Measurements from ENCODE around the gene C16orf46.
"Not testable (repeated sequence)": the region's sequence is repeated elsewhere in the genome, so short reads cannot be mapped to it uniquely, and the experiment has no call there.

Gene C16orf46

GRCh38 chr16:81117436-81117835 lies 40.4 kb upstream of the C16orf46 start:
- Histone ChIP-seq H3K4me3 (ENCODE audit: low read length, poor library complexity, severe bottlenecking) (no peak overlapping the region), H3K36me3 (ENCODE audit: insufficient read depth, low read length) (no peaks in the 10 kb centered on the region), H4K20me1 (ENCODE audit: insufficient read depth, low read length, poor library complexity, severe bottlenecking) (no peaks in the 10 kb centered on the region), H2AFZ (ENCODE audit: low read length) (no peak overlapping the region), H3K4me1 (ENCODE audit: insufficient read depth, low read length, poor library complexity, severe bottlenecking) (no peaks in the 10 kb centered on the region), H3K4me2 (ENCODE audit: low read depth, low read length, poor library complexity, severe bottlenecking) (no peak overlapping the region), H3K9me2 (replicated peaks; ENCODE audit: low read depth, low read length) (no peaks in the 10 kb centered on the region), H3K27me3 (ENCODE audit: insufficient read depth, low read length, poor library complexity, severe bottlenecking) (no peaks in the 10 kb centered on the region), H3K79me2 (ENCODE audit: insufficient read depth, low read length) (no peaks in the 10 kb centered on the region), H3K9me3 (ENCODE audit: insufficient read depth, low read depth, low read length) (no peaks in the 10 kb centered on the region), H3F3A (ENCODE audit: low read depth) (no peaks in the 10 kb centered on the region), H3K9ac (ENCODE audit: low read depth, low read length, poor library complexity, severe bottlenecking) (no peak overlapping the region)
- TF ChIP-seq CTCF (conservative IDR thresholded peaks at IDR 0.05; ENCODE audit: low read length): no peak
- no peak for TF ChIP-seq EZH2phosphoT487 (IDR thresholded peaks at IDR 0.05; ENCODE audit: borderline replicate concordance)

DNA sequence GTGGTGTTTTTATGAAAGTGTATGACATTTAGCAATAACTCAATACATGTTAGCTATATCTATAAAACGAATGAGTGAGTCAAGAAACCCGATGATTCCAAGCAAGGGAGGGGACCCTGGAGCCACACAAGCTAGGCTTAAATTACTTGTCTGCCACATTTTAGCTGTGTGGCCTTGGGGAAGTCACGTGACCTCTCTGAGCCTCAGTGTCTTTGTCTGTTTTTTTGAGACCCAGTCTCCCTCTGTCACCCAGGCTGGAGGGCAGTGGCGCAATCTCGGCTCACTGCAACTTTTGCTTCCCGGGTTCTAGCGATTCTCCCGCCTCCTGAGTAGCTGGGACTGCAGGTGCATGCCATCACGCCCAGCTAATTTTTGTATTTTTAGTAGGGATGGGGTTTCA lies 39.2 kb upstream of the C16orf46 start:
- no peaks in the 10 kb centered on the region for H3K27me3 ChIP-seq (ENCODE audit: insufficient read depth, low read length, poor library complexity, severe bottlenecking)
- no peak overlapping the region for H3K9ac ChIP-seq (ENCODE audit: low read depth, low read length, poor library complexity, severe bottlenecking)
- no peak overlapping the region for H2AFZ ChIP-seq (ENCODE audit: low read length)
- H3K9me3 ChIP-seq (ENCODE audit: insufficient read depth, low read depth, low read length): no peaks in the 10 kb centered on the region
- H3K9me2 ChIP-seq (replicated peaks; ENCODE audit: low read depth, low read length): no peaks in the 10 kb centered on the region
- no peaks in the 10 kb centered on the region for H4K20me1 ChIP-seq (ENCODE audit: insufficient read depth, low read length, poor library complexity, severe bottlenecking)
- no peaks in the 10 kb centered on the region for H3K36me3 ChIP-seq (ENCODE audit: insufficient read depth, low read length)
- no peak overlapping the region for H3K4me2 ChIP-seq (ENCODE audit: low read depth, low read length, poor library complexity, severe bottlenecking)
- TF ChIP-seq CTCF (conservative IDR thresholded peaks at IDR 0.05; ENCODE audit: low read length) (no peak), EZH2phosphoT487 (IDR thresholded peaks at IDR 0.05; ENCODE audit: borderline replicate concordance) (no peak)
- H3K79me2 ChIP-seq (ENCODE audit: insufficient read depth, low read length): no peaks in the 10 kb centered on the region
- no peak overlapping the region for H3K4me3 ChIP-seq (ENCODE audit: low read length, poor library complexity, severe bottlenecking)
- no peaks in the 10 kb centered on the region for H3F3A ChIP-seq (ENCODE audit: low read depth)
- H3K4me1 ChIP-seq (ENCODE audit: insufficient read depth, low read length, poor library complexity, severe bottlenecking): no peaks in the 10 kb centered on the region

- Histone ChIP-seq H3K4me3 (ENCODE audit: low read length, poor library complexity, severe bottlenecking) (no peak overlapping the region), H3K9ac (ENCODE audit: low read depth, low read length, poor library complexity, severe bottlenecking) (no peak overlapping the region), H3K9me2 (replicated peaks; ENCODE audit: low read depth, low read length) (no peaks in the 10 kb centered on the region), H3K27me3 (ENCODE audit: insufficient read depth, low read length, poor library complexity, severe bottlenecking) (no peaks in the 10 kb centered on the region), H3K36me3 (ENCODE audit: insufficient read depth, low read length) (no peaks in the 10 kb centered on the region), H3K4me2 (ENCODE audit: low read depth, low read length, poor library complexity, severe bottlenecking) (no peak overlapping the region), H2AFZ (ENCODE audit: low read length) (no peak overlapping the region), H4K20me1 (ENCODE audit: insufficient read depth, low read length, poor library complexity, severe bottlenecking) (no peaks in the 10 kb centered on the region), H3K79me2 (ENCODE audit: insufficient read depth, low read length) (no peaks in the 10 kb centered on the region), H3F3A (ENCODE audit: low read depth) (no peaks in the 10 kb centered on the region), H3K9me3 (ENCODE audit: insufficient read depth, low read depth, low read length) (no peaks in the 10 kb centered on the region), H3K4me1 (ENCODE audit: insufficient read depth, low read length, poor library complexity, severe bottlenecking) (no peaks in the 10 kb centered on the region)
- TF ChIP-seq CTCF (conservative IDR thresholded peaks at IDR 0.05; ENCODE audit: low read length): no peak
- TF ChIP-seq EZH2phosphoT487 (IDR thresholded peaks at IDR 0.05; ENCODE audit: borderline replicate concordance): no peak
These were observed 35.4 kb upstream of the C16orf46 start for GRCh38 chr16:81112453-81112852.

DNA sequence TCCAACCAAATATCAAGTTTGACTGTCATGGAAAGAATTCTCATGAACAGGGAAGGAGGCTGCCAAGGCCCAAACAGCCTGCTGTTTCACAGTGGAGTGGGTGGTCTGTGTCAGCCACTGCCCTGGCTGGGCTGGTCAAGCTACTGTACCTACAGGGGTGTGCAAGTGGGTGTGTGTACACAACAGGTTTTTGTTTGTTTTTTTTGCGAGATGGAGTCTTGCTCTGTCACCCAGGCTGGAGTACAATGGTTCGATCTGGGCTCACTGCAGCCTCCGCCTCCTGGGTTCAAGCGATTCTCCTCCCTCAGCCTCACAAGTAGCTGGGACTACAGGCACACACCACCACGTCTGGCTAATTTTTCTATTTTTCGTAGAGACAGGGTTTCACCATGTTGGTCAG lies 32.2 kb upstream of the C16orf46 start:
- H3K79me2 ChIP-seq (ENCODE audit: insufficient read depth, low read length); H4K20me1 ChIP-seq (ENCODE audit: insufficient read depth, low read length, poor library complexity, severe bottlenecking); H3K4me1 ChIP-seq (ENCODE audit: insufficient read depth, low read length, poor library complexity, severe bottlenecking); H3K4me2 ChIP-seq (ENCODE audit: low read depth, low read length, poor library complexity, severe bottlenecking); H3F3A ChIP-seq (ENCODE audit: low read depth); H2AFZ ChIP-seq (ENCODE audit: low read length); H3K9me2 ChIP-seq (replicated peaks; ENCODE audit: low read depth, low read length); H3K9ac ChIP-seq (ENCODE audit: low read depth, low read length, poor library complexity, severe bottlenecking); H3K36me3 ChIP-seq (ENCODE audit: insufficient read depth, low read length); H3K9me3 ChIP-seq (ENCODE audit: insufficient read depth, low read depth, low read length); H3K4me3 ChIP-seq (ENCODE audit: low read length, poor library complexity, severe bottlenecking); H3K27me3 ChIP-seq (ENCODE audit: insufficient read depth, low read length, poor library complexity, severe bottlenecking): not testable (repeated sequence)
